ENCODE data around the gene SPIN4.
"Not testable (repeated sequence)": the region's sequence is repeated elsewhere in the genome, so short reads cannot be mapped to it uniquely, and the experiment has no call there.

Gene SPIN4

DNA sequence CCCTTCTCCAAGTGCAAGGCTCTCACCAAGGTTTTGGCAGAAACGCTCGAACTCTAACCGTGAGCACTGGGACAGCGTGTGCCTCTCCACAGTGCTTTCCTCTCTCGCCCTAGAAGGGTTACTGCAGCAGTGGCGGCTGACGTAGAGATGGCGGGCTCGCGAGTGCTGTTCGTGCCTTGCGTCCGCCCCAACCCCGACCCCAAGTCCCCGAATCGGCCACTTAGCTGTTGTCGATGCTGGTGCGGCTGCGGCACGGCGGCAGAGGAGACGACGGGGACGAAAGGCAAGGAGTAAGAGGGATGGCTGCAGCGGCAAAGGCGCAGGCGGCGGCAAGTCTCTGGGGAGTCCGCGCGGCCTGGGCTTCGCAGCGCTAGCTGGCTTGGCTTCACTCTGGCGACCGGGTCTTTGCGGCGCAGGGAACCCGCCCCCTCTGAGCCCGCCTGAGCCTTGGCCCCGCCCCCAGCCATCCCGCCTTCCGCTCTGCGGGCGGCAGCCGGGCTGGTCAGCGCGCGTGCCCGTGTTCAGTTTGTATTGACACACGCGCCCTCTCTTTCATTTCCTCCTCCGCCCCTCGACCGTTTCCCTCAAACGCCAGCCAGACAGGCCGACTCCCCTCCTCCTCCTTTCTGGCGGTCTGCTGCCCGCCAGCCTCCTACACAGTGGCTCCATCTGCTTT lies at the start of gene SPIN4:
Gene SPIN4, minus strand, starts transcription at position 392 of the 676 bp plus-strand sequence. CDS start 513 bp downstream, outside the sequence.
- peak in 3 of 4 experiments; percentile 18 to 54 (median 36) for DNase-seq (ENCODE audit: low read depth in 4 of 4, low spot score in 1 of 4)

GRCh38 chrX:63400340-63400739 lies 49.2 kb upstream of the SPIN4 start:
- DNase-seq (ENCODE audit: low read depth in 4 of 4, low spot score in 1 of 4), result no peak

DNA sequence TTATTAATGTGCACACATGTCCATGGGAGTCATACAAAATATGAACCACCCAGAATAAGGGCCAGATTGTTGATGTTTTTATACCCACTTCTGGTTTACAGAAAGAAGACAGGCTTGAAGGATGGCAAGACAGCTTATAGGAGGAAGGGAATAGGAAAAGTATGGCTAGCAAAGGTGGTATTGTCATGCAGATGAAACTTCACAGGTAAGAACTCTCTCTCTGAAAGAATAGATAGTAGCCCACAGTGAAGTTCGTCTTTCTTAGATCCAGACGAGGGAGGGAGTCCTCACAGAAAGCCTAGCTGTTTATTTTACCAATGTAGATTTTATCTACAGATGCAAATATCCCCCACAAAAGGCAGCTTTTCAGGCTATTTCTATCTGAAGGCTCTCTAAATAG lies 43.7 kb upstream of the SPIN4 start:
- no peak for DNase-seq (ENCODE audit: low read depth in 4 of 4, low spot score in 1 of 4)

DNA sequence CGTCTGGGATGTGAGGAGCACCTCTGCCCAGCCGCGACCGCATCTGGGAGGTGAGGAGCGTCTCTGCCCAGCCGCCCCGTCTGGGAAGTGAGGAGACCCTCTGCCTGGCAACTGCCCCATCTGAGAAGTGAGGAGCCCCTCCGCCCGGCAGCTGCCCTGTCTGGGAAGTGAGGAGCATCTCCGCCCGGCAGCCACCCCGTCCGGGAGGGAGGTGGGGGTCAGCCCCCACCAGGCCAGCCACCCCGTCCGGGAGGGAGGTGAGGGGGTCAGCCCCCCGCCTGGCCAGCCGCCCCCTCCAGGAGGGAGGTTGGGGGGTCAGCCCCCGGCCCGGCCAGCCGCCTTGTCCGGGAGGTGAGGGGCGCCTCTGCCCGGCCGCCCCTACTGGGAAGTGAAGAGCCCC lies 42.0 kb upstream of the SPIN4 start:
- not testable (repeated sequence) for DNase-seq (ENCODE audit: low read depth in 4 of 4, low spot score in 1 of 4)

DNA sequence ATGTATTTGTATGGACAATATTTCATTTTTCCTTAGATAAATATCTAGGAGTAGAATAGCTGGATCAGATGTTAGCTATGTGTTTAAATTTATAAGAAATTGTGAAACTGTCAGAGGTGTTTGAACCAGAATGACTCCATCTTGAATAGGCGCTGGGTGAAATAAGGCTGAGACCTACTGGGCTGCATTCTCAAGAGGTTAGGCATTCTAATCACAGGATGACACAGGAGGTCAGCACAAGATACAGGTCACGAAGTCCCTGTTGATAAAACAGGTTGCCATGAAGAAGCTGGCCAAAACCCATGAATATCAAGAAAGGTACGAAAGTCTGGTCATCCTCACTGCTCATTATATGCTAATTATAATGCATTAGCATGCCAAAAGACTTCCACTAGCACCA lies 36.3 kb upstream of the SPIN4 start:
- no peak for DNase-seq (ENCODE audit: low read depth in 4 of 4, low spot score in 1 of 4)

DNA sequence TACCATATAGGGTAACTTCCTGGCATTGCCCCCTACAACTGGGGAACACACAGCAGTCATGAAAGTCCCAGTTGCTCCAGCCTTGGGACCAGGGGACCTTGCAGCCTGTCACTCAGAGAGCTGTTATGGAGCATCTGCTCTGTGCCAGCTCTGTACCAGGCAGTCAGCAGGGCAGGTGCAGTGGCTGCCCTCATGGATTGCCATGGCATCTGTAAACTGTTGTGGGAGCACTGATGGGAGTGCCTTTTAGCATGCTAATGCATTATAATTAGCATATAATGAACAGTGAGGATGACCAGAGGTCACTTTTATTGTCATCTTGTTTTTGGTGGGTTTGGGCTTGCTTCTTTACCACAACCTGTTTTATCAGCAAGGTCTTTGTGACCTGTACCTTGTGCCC lies 33.1 kb upstream of the SPIN4 start:
- not testable (repeated sequence) for DNase-seq (ENCODE audit: low read depth in 4 of 4, low spot score in 1 of 4)

DNA sequence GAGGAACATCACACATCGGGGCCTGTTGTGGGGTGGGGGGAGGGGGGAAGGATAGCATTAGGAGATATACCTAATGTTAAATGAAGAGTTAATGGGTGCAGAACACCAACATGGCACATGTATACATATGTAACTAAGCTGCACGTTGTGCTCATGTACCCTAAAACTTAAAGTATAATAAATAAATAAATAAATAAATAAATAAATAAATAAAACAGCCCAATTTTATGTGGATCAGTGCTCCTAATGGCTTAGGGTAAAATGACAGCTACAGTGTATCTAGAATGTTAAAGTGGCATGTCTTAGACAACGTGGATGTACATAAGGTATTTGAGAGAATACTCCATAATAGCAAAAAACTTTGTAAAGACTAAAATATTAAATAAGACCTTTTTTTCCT lies 21.9 kb upstream of the SPIN4 start:
- not testable (repeated sequence) for DNase-seq (ENCODE audit: low read depth in 4 of 4, low spot score in 1 of 4)

DNA sequence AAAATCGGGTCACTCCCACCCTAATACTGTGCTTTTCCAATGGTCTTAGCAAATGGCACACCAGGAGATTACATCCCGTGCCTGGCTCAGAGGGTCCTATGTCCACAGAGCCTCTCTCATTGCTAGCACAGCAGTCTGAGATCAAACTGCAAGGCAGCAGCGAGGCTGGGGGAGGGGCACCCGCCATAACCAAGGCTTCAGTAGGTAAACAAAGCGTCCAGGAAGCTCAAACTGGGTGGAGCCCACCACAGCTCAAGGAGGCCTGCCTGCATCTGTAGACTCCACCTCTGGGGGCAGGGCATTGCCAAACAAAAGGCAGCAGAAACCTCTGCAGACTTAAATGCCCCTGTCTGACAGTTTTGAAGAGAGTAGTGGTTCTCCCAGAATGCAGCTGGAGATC lies 16.6 kb upstream of the SPIN4 start:
- DNase-seq (ENCODE audit: low read depth in 4 of 4, low spot score in 1 of 4), result not testable (repeated sequence)

- DNase-seq (ENCODE audit: low read depth in 4 of 4, low spot score in 1 of 4), result no peak
Measured at GRCh38 chrX:63363788-63364187, 12.7 kb upstream of the SPIN4 start.

- no peak for DNase-seq (ENCODE audit: low read depth in 4 of 4, low spot score in 1 of 4)
Measured at GRCh38 chrX:63361494-63361893, 10.4 kb upstream of the SPIN4 start.

DNA sequence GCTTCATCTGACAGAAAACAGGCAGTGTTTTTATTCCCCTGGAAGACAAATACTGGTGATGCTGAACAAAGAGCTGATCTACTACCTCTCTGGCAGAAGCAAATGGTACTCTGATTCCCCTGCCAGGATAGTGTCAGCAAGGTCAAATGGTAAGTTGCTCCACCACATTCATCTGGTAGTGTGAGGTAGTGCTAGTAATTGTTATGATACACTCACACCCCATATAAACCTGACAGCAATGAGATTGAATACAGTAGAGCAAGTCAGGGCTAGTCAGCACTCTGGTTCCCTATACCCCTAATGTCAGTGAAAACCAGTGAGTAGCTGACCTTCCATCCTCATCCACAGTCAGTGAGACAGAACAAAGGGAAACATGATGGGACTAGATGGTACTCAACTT lies 3.4 kb upstream of the SPIN4 start:
- DNase-seq (ENCODE audit: low read depth in 4 of 4, low spot score in 1 of 4), result no peak

DNA sequence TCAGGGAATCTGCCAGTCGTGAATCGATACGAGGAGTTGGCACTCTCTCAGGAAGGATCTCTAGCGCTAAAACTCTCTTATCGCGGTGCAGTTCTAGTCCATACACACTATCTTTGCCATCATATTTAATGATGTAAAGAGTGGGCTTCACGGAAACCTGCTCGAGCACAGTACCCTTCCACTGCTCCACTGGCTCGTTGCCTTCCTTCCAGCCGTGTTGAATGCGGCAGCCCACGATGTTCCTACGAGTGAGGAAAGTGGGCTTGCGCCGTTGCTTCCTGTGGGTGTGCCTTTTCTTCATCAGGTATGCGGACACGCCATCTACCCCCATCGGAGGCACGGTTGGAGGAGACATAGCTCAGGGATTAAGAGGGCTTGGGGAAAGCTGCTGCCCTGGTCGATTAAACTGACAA lies 661 bp downstream of the SPIN4 start:
- no peak for DNase-seq (ENCODE audit: low read depth in 4 of 4, low spot score in 1 of 4)

DNA sequence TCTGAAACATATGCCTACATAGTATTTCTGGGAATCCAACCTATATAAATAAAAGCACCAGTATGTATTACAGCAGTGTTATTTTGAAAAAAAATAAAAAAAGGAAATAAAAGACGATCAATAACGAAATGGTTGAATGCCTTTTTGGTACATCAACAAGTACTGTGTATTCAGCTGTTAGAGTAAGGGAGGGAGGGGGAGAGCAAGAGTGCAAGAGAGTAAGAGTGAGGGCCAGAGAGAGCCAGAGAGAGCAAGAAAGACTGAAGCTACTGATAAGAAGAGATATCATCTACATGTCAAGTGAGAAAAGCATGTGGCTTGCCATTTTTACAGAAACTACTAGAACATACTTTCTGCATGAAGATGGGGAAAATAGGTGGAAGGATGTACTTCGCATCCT lies 1.8 kb downstream of the SPIN4 start:
- DNase-seq (ENCODE audit: low read depth in 4 of 4, low spot score in 1 of 4), result no peak

DNA sequence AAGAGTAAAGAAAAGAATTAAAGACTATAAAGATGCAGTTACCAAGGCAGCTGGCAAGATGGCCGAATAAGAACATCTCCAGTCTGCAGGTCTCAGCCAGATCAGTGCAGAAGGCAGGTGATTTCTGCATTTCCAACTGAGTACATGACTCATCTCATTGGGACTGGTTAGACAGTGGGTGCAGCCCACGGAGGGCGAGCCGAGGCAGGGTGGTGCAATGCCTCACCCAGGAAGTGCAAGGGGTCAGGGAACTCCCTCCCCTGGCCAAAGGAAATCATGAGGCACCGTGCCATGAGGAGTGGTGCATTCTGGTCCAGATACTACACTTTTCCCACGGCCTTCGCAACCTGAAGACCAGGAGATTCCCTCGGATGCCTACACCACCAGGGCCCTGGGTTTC lies 20.5 kb downstream of the SPIN4 start:
- no peak for DNase-seq (ENCODE audit: low read depth in 4 of 4, low spot score in 1 of 4)

GRCh38 chrX:63327788-63328187 lies 23.3 kb downstream of the SPIN4 start:
- no peak for DNase-seq (ENCODE audit: low read depth in 4 of 4, low spot score in 1 of 4)

GRCh38 chrX:63299596-63299995 lies 51.5 kb downstream of the SPIN4 start:
- DNase-seq (ENCODE audit: low read depth in 4 of 4, low spot score in 1 of 4), result no peak
